ENCODE measurements around the gene PLA2G7. TPM values are rescaled to one million over a fixed set of nuclear protein-coding genes. Genes with fewer than 3 reads are reported as not detected.

Gene PLA2G7
- total RNA-seq, 3 donors from 2014 or later (not counting 1 experiment from before 2014, with no cell fraction given): 1.1 TPM; not detected in 2

- no peak for DNase-seq
- Mint-ChIP-seq H3K9me3 (no peaks in the 10 kb centered on the region), H3K4me3 (no peak overlapping the region), H3K27ac (no peak overlapping the region), H3K27me3 (ENCODE audit: low read depth in 2 of 2) (peaks cover 45 to 69% of the 10 kb centered on the region in 2 donors), H3K4me1 (no peaks in the 10 kb centered on the region), H3K36me3 (no peaks in the 10 kb centered on the region)
- no peak for ATAC-seq
- Histone ChIP-seq H3K27ac (ENCODE audit: low read length) (no peak overlapping the region), H3K4me1 (ENCODE audit: control insufficient read depth, insufficient read depth, low read length) (no peaks in the 10 kb centered on the region), H3K27me3 (ENCODE audit: control insufficient read depth, insufficient read depth, low read length) (peaks cover 13% of the 10 kb centered on the region), H3K36me3 (ENCODE audit: control insufficient read depth, insufficient read depth, low read length) (no peaks in the 10 kb centered on the region), H3K4me3 (ENCODE audit: low read length) (no peak overlapping the region), H3K9me3 (ENCODE audit: control insufficient read depth, insufficient read depth, low read length) (no peaks in the 10 kb centered on the region)
- TF ChIP-seq CTCF (IDR thresholded peaks at IDR 0.05): no peak
- WGBS (ENCODE audit: insufficient coverage): 32% methylated on average over 8 of the region's 8 CpGs
- intact Hi-C loops (cut with micrococcal nuclease): no loop called here
Measured at GRCh38 chr6:46735720-46736031, 501 bp upstream of the PLA2G7 start.

- no peak for ATAC-seq
- Histone ChIP-seq H3K9me3 (ENCODE audit: control insufficient read depth, insufficient read depth, low read length) (no peaks in the 10 kb centered on the region), H3K36me3 (ENCODE audit: control insufficient read depth, insufficient read depth, low read length) (no peaks in the 10 kb centered on the region), H3K27ac (ENCODE audit: low read length) (no peak overlapping the region), H3K4me1 (ENCODE audit: control insufficient read depth, insufficient read depth, low read length) (no peaks in the 10 kb centered on the region), H3K27me3 (ENCODE audit: control insufficient read depth, insufficient read depth, low read length) (peaks cover 13% of the 10 kb centered on the region), H3K4me3 (ENCODE audit: low read length) (no peak overlapping the region)
- no peak for DNase-seq
- Mint-ChIP-seq H3K4me3 (no peak overlapping the region), H3K27ac (no peak overlapping the region), H3K4me1 (no peaks in the 10 kb centered on the region), H3K27me3 (ENCODE audit: low read depth in 2 of 2) (peaks cover 45 to 82% of the 10 kb centered on the region in 2 donors), H3K36me3 (no peaks in the 10 kb centered on the region), H3K9me3 (no peaks in the 10 kb centered on the region)
- no peak for TF ChIP-seq CTCF (IDR thresholded peaks at IDR 0.05)
- 86% methylated on average over 2 of the region's 2 CpGs for WGBS (ENCODE audit: insufficient coverage)
- intact Hi-C loops (cut with micrococcal nuclease): no loop called here
Measured at GRCh38 chr6:46733341-46733801, 1.8 kb downstream of the PLA2G7 start.

- no peaks in the 10 kb centered on the region for H3K36me3 ChIP-seq (ENCODE audit: control insufficient read depth, insufficient read depth, low read length)
- Mint-ChIP-seq H3K9me3 (no peaks in the 10 kb centered on the region), H3K4me1 (no peaks in the 10 kb centered on the region), H3K4me3 (no peak overlapping the region), H3K27me3 (ENCODE audit: low read depth in 2 of 2) (peaks cover 35 to 68% of the 10 kb centered on the region in 2 donors), H3K36me3 (no peaks in the 10 kb centered on the region), H3K27ac (no peak overlapping the region)
- H3K9me3 ChIP-seq (ENCODE audit: control insufficient read depth, insufficient read depth, low read length): no peaks in the 10 kb centered on the region
- intact Hi-C loops (cut with micrococcal nuclease): no loop called here
- H3K27me3 ChIP-seq (ENCODE audit: control insufficient read depth, insufficient read depth, low read length): peaks cover 6% of the 10 kb centered on the region
- ATAC-seq (no peak), DNase-seq (no peak)
- WGBS (ENCODE audit: insufficient coverage): 8% methylated on average over 2 of the region's 4 CpGs
- TF ChIP-seq CTCF (IDR thresholded peaks at IDR 0.05): no peak
- no peaks in the 10 kb centered on the region for H3K4me1 ChIP-seq (ENCODE audit: control insufficient read depth, insufficient read depth, low read length)
- no peak overlapping the region for H3K27ac ChIP-seq (ENCODE audit: low read length)
- H3K4me3 ChIP-seq (ENCODE audit: low read length): no peak overlapping the region
Measured at GRCh38 chr6:46730921-46731461, 4.2 kb downstream of the PLA2G7 start.

GRCh38 chr6:46729787-46730326 lies 5.3 kb downstream of the PLA2G7 start:
- Mint-ChIP-seq H3K36me3 (no peaks in the 10 kb centered on the region), H3K27ac (no peak overlapping the region), H3K4me3 (no peak overlapping the region), H3K4me1 (no peaks in the 10 kb centered on the region), H3K27me3 (ENCODE audit: low read depth in 2 of 2) (peaks cover 30 to 64% of the 10 kb centered on the region in 2 donors), H3K9me3 (no peaks in the 10 kb centered on the region)
- DNase-seq (no peak), ATAC-seq (no peak)
- intact Hi-C loops (cut with micrococcal nuclease): no loop called here
- 75% methylated on average over 1 of the region's 1 CpG for WGBS (ENCODE audit: insufficient coverage)
- Histone ChIP-seq H3K36me3 (ENCODE audit: control insufficient read depth, insufficient read depth, low read length) (no peaks in the 10 kb centered on the region), H3K9me3 (ENCODE audit: control insufficient read depth, insufficient read depth, low read length) (no peaks in the 10 kb centered on the region), H3K27ac (ENCODE audit: low read length) (no peak overlapping the region), H3K4me1 (ENCODE audit: control insufficient read depth, insufficient read depth, low read length) (no peaks in the 10 kb centered on the region), H3K4me3 (ENCODE audit: low read length) (no peak overlapping the region), H3K27me3 (ENCODE audit: control insufficient read depth, insufficient read depth, low read length) (no peaks in the 10 kb centered on the region)
- TF ChIP-seq CTCF (IDR thresholded peaks at IDR 0.05): no peak
